Brain microvascular endothelial cell (primary cell): ENCODE data around the gene CACNA2D3.

ENCODE experiments used
- DNase-seq: peaks from one replicate; pipeline ENCODE4 v3.0.0-alpha.2; 2020
- H3K27ac ChIP-seq: fragments of 250-450 bp; sonication (Bioruptor Pico); 2 replicates; pipeline ENCODE4 v1.5.1; 2020; ENCODE audit warnings: mild to moderate bottlenecking, moderate library complexity
- H3K27me3 ChIP-seq: fragments of 250-450 bp; sonication (Bioruptor Pico); replicated peaks from 2 replicates; pipeline ENCODE4 v1.5.1; 2020; ENCODE audit warnings: mild to moderate bottlenecking
- H3K36me3 ChIP-seq: fragments of 250-450 bp; sonication (Bioruptor Pico); replicated peaks from 2 replicates; pipeline ENCODE4 v1.5.1; 2020; ENCODE audit warnings: mild to moderate bottlenecking
- H3K4me3 ChIP-seq: 2 replicates; pipeline ENCODE4 v1.5.1; 2011; ENCODE audit warnings: low read depth, mild to moderate bottlenecking, control low read depth, low read length, moderate library complexity
- in situ Hi-C: cut with HindIII; loops from 2 replicates; pipeline ENCODE4 v1.10.0; 2017; ENCODE audit warnings: low sequenced_read_pairs, low pct_ligation_motif_present
- TF ChIP-seq, protein P1 (sequence below): IDR thresholded peaks from 2 replicates; pipeline ENCODE4 v1.5.1; 2011; ENCODE audit warnings: low read depth, mild to moderate bottlenecking, moderate library complexity, low read length, control low read depth, inconsistent platforms; ENCODE audit errors: missing control alignments

The CACNA2D3 gene

DNA sequence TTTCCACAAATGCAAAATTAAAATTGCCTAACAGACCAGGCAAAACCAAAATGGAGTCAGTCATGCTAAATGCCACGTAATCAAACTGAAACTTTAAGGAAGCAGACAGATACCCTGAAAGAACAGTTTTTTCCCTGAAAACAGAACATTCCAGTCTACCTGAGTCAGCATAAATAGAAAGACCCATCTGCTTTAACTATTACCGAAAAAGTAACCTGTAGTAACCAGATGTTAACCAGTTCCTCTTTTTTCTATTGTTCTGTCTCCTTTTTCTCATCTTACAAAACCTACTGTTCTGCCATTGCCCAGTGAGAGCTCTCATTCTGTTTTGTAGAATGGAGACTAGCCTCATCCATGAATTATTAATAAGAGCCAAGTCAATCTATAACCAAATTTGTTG lies 286.0 kb downstream of the CACNA2D3 start:
- TF ChIP-seq, protein P1, sequence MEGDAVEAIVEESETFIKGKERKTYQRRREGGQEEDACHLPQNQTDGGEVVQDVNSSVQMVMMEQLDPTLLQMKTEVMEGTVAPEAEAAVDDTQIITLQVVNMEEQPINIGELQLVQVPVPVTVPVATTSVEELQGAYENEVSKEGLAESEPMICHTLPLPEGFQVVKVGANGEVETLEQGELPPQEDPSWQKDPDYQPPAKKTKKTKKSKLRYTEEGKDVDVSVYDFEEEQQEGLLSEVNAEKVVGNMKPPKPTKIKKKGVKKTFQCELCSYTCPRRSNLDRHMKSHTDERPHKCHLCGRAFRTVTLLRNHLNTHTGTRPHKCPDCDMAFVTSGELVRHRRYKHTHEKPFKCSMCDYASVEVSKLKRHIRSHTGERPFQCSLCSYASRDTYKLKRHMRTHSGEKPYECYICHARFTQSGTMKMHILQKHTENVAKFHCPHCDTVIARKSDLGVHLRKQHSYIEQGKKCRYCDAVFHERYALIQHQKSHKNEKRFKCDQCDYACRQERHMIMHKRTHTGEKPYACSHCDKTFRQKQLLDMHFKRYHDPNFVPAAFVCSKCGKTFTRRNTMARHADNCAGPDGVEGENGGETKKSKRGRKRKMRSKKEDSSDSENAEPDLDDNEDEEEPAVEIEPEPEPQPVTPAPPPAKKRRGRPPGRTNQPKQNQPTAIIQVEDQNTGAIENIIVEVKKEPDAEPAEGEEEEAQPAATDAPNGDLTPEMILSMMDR = no peak
- H3K4me3 ChIP-seq = no peak overlapping the region
- H3K27ac ChIP-seq = no peak overlapping the region
- in situ Hi-C loops = no loop called here
- no peak for DNase-seq
- H3K27me3 ChIP-seq = no peaks in the 10 kb centered on the region
- no peaks in the 10 kb centered on the region for H3K36me3 ChIP-seq

GRCh38 chr3:54421943-54422342 lies 299.6 kb downstream of the CACNA2D3 start:
- no peak for DNase-seq
- TF ChIP-seq, protein P1 = no peak
- Histone ChIP-seq H3K36me3 (no peaks in the 10 kb centered on the region), H3K27me3 (no peaks in the 10 kb centered on the region), H3K4me3 (no peak overlapping the region), H3K27ac (no peak overlapping the region)
- in situ Hi-C loops = no loop called here

GRCh38 chr3:54424292-54424691 lies 301.9 kb downstream of the CACNA2D3 start:
- no peak for DNase-seq
- TF ChIP-seq, protein P1 = no peak
- H3K36me3 ChIP-seq = no peaks in the 10 kb centered on the region
- no peak overlapping the region for H3K27ac ChIP-seq
- in situ Hi-C loops = no loop called here
- H3K4me3 ChIP-seq = no peak overlapping the region
- H3K27me3 ChIP-seq = no peaks in the 10 kb centered on the region

- DNase-seq = no peak
- H3K36me3 ChIP-seq = no peaks in the 10 kb centered on the region
- H3K4me3 ChIP-seq = no peak overlapping the region
- in situ Hi-C loops = no loop called here
- no peaks in the 10 kb centered on the region for H3K27me3 ChIP-seq
- TF ChIP-seq, protein P1 = no peak
- H3K27ac ChIP-seq = no peak overlapping the region
Observed at GRCh38 chr3:54426381-54426780, 304.0 kb downstream of the CACNA2D3 start.

DNA sequence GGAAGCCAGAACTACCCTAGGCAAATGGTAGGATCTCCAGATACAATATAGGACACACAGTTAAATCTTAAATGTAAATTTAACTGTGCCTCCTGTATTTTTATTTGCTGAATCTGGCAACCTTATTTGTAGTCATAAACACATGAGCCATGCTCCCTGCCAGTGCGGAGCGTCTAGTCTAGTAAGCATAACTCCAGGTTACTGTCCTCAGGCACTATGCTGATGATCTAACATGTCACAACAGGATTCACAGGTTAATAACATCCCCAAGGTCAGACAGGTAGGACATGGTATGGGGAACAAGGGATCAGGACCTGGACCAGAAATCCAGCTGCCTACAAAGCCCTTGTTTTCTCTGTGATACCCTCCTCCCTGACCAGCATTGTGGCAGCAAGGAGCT lies 305.1 kb downstream of the CACNA2D3 start:
- Histone ChIP-seq H3K4me3 (no peak overlapping the region), H3K36me3 (no peaks in the 10 kb centered on the region), H3K27me3 (no peaks in the 10 kb centered on the region), H3K27ac (no peak overlapping the region)
- in situ Hi-C loops = no loop called here
- TF ChIP-seq, protein P1 = no peak
- no peak for DNase-seq
